Upper lobe of left lung (tissue), 6 donors: ENCODE data around the gene MBNL2. TPM values are rescaled to one million over a fixed set of nuclear protein-coding genes. Genes with fewer than 3 reads are reported as not detected.

Experiments
- ATAC-seq, 2 donors: fragments of 200-7000 bp; cut with Tn5 transposase; one replicate each; pipeline ENCODE4 v1.9.1; 2022; ENCODE audit warnings: mild to moderate bottlenecking in 2 of 2, moderate library complexity in 2 of 2; ENCODE audit not compliant: low FRiP score in 2 of 2
- DNase-seq, 2 donors: peaks; one replicate each; pipeline ENCODE4 v3.0.0-alpha.2; 2019 to 2020
- H3K27ac ChIP-seq, 4 donors: fragments of 200-600 bp; sonication (generic); one replicate each; pipeline ENCODE4 v1.5.1; 2016 to 2019
- H3K27me3 ChIP-seq, 4 donors: fragments of 200-600 bp; sonication (generic); one replicate each; pipeline ENCODE4 v1.5.1; 2017 to 2019
- H3K36me3 ChIP-seq, 4 donors: fragments of 200-600 bp; sonication (generic); one replicate each; pipeline ENCODE4 v1.5.1; 2016 to 2019
- H3K4me1 ChIP-seq, 4 donors: fragments of 200-600 bp; sonication (generic); one replicate each; pipeline ENCODE4 v1.5.1; 2018 to 2019
- H3K4me3 ChIP-seq, 4 donors: fragments of 200-600 bp; sonication (generic); one replicate each; pipeline ENCODE4 v1.5.1; 2017 to 2019; ENCODE audit warnings: mild to moderate bottlenecking in 2 of 4, moderate library complexity in 1 of 4
- H3K9me3 ChIP-seq, 4 donors: fragments of 200-600 bp; sonication (generic); one replicate each; pipeline ENCODE4 v1.5.1; 2018 to 2019
- EP300 ChIP-seq, 4 donors: sonication (generic); formaldehyde crosslinking; IDR thresholded peaks; one replicate each; pipeline ENCODE4 v1.5.1; 2017; ENCODE audit warnings: antibody characterized with exemption in 4 of 4, control low read depth in 2 of 4
- POLR2A ChIP-seq, 4 donors: fragments of 450-650 bp; IDR thresholded peaks; one replicate each; pipeline ENCODE4 v1.5.1; 2016 to 2017; ENCODE audit warnings: antibody characterized with exemption in 4 of 4, mild to moderate bottlenecking in 2 of 4
- POLR2AphosphoS5 ChIP-seq, 2 donors: sonication (generic); formaldehyde crosslinking; IDR thresholded peaks; one replicate each; pipeline ENCODE4 v1.5.1; 2017; ENCODE audit warnings: antibody characterized with exemption in 2 of 2
- WGBS, 2 donors: methylation state at CpG; one replicate each; pipeline ENCODE4 v1.1.5; 2017 to 2018; 5-methylcytosine and 5-hydroxymethylcytosine counted together
- total RNA-seq, 6 donors: library from RNA; depleted of rRNA in 4 of 6; stranded (reverse); fragments of >200 nt in 4 of 6; gene quantifications; one replicate each; pipeline versions ENCODE4 v1.1.0 to v1.2.1, GENCODE V29; 2016 to 2021
- TF ChIP-seq, protein P1 (sequence below), 6 experiments: fragments of 450-650 bp in 4 of 6; fragments of 200-600 bp in 2 of 6; sonication (generic) in 2 of 6; IDR thresholded peaks; one replicate each; pipeline ENCODE4 v1.5.1; 2016 to 2019; ENCODE audit warnings: antibody characterized with exemption in 6 of 6
- donor health status: DM: no; HTN: no; CAD: no; lungs with moderate emphysema.
- donor health status: DM: no; HTN: yes; CAD: no; lungs with severe emphysema.

MBNL2 gene
- total RNA-seq, 6 donors from 2014 or later, result 40.9 to 78.4 (median 51.3) TPM

- Histone ChIP-seq H3K36me3 (no peaks in the 10 kb centered on the region), H3K27me3 (no peaks in the 10 kb centered on the region), H3K9me3 (no peaks in the 10 kb centered on the region), H3K4me1 (peaks cover 66 to 87% (median 80%) of the 10 kb centered on the region in 4 donors), H3K4me3 (no peak overlapping the region), H3K27ac (peak overlapping the region; percentile 59 to 70 (median 64))
- DNase-seq (peak in 1 of 2 donors; percentile 41), ATAC-seq (peak; percentile 80 to 81)
- 44 to 50% methylated on average over 13 of the region's 13 CpGs for WGBS, 2 donors
- TF ChIP-seq POLR2AphosphoS5 (IDR thresholded peaks at IDR 0.05) (peak; percentile 63 to 83), EP300 (IDR thresholded peaks at IDR 0.05) (peak in 3 of 4 donors; percentile 40 to 75 (median 72))
- TF ChIP-seq, protein P1, sequence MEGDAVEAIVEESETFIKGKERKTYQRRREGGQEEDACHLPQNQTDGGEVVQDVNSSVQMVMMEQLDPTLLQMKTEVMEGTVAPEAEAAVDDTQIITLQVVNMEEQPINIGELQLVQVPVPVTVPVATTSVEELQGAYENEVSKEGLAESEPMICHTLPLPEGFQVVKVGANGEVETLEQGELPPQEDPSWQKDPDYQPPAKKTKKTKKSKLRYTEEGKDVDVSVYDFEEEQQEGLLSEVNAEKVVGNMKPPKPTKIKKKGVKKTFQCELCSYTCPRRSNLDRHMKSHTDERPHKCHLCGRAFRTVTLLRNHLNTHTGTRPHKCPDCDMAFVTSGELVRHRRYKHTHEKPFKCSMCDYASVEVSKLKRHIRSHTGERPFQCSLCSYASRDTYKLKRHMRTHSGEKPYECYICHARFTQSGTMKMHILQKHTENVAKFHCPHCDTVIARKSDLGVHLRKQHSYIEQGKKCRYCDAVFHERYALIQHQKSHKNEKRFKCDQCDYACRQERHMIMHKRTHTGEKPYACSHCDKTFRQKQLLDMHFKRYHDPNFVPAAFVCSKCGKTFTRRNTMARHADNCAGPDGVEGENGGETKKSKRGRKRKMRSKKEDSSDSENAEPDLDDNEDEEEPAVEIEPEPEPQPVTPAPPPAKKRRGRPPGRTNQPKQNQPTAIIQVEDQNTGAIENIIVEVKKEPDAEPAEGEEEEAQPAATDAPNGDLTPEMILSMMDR (IDR thresholded peaks at IDR 0.05), result no peak
Measured at GRCh38 chr13:97257800-97258799, 36.0 kb downstream of the MBNL2 start.

- DNase-seq (no peak), ATAC-seq (no peak)
- Histone ChIP-seq H3K27ac (peak overlapping the region; percentile 52 to 70 (median 60)), H3K27me3 (no peaks in the 10 kb centered on the region), H3K36me3 (no peaks in the 10 kb centered on the region), H3K4me3 (no peak overlapping the region), H3K4me1 (peaks cover 66 to 81% (median 80%) of the 10 kb centered on the region in 4 donors), H3K9me3 (no peaks in the 10 kb centered on the region)
- 90 to 100% methylated on average over 1 to 2 of the region's 2 CpGs for WGBS, 2 donors
- TF ChIP-seq POLR2A (IDR thresholded peaks at IDR 0.05), result no peak
- TF ChIP-seq POLR2AphosphoS5 (IDR thresholded peaks at IDR 0.05), result no peak
- no peak for TF ChIP-seq EP300 (IDR thresholded peaks at IDR 0.05)
Measured at GRCh38 chr13:97258801-97259200, 36.7 kb downstream of the MBNL2 start.

DNA sequence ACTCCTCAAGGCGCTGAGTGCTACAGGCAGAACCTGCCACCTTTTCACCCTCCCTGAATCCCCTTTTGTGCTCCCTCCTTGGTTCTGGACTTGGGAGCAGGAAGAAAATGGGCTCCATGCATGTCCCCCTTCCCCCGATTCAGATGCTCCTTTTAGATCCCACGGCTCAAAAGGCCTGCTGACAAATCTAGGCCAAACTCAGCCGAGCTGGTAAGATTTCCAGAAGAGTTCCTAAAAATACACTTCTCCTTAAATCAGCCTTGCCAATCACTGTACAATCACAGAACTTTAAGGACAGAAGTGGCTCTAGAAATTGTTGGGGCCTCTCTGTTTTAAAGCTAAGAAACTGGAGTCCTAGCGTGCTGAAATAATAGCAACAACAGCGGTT lies 37.3 kb downstream of the MBNL2 start:
- Histone ChIP-seq H3K4me3 (no peak overlapping the region), H3K27ac (peak overlapping the region; percentile 52 to 70 (median 60)), H3K9me3 (no peaks in the 10 kb centered on the region), H3K4me1 (peaks cover 66 to 81% (median 79%) of the 10 kb centered on the region in 4 donors), H3K27me3 (no peaks in the 10 kb centered on the region), H3K36me3 (no peaks in the 10 kb centered on the region)
- ATAC-seq, result no peak
- TF ChIP-seq POLR2AphosphoS5 (IDR thresholded peaks at IDR 0.05), result no peak
- no peak for TF ChIP-seq POLR2A (IDR thresholded peaks at IDR 0.05)
- no peak for TF ChIP-seq EP300 (IDR thresholded peaks at IDR 0.05)
- TF ChIP-seq, protein P1 (IDR thresholded peaks at IDR 0.05), result no peak
- 80 to 90% methylated on average over 6 of the region's 6 CpGs for WGBS, 2 donors
- DNase-seq, result no peak

DNA sequence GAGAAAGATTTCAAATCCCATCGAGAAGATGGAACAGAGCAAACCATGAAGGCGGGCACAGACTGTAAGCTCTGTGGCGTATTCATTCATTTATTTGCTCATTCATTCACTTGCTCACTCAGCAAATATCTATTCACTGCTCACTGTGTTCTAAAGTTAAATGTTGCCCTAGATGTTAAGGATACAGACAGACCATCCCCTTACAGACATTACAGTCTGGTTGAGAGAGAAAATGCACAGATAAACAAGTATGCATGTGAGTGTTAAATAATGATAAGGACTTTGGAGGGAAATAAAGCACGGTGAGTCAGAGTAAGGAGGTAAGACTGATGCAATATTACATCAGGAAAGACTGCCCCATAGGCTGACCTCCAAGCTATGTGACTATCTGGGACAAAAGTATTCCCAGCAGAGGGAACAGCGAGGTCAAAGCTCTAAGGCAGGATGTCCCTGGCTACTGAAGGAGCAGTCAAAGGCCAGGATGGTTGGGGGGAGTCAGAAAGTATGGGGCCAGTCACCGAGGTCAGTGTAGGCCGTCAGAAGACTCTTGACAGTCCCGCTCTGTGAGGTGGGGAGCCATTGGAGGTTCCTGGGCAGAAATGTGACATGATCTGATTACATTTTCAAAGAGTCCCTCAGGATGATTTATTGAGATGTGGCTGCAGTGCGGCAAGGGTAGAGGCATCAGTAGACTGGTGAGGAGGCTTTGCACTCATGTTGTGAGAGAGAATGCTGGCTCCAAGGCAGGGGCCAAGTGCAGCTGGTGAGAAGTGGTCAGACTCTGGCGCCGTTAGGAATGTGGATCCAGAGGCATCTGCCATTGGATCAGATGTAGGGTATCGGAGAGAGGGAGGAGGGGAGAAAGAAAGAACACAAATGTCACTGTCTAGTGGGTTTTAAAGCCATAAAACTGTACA lies 37.9 kb downstream of the MBNL2 start:
- WGBS, 2 donors, result 74 to 82% methylated on average over 11 to 12 of the region's 12 CpGs
- Histone ChIP-seq H3K4me3 (no peak overlapping the region), H3K36me3 (no peaks in the 10 kb centered on the region), H3K9me3 (no peaks in the 10 kb centered on the region), H3K27me3 (no peaks in the 10 kb centered on the region), H3K27ac (peak overlapping the region; percentile 44 to 70 (median 60)), H3K4me1 (peaks cover 63 to 78% (median 74%) of the 10 kb centered on the region in 4 donors)
- DNase-seq, result no peak
- TF ChIP-seq EP300 (IDR thresholded peaks at IDR 0.05) (no peak), POLR2A (IDR thresholded peaks at IDR 0.05) (no peak), POLR2AphosphoS5 (IDR thresholded peaks at IDR 0.05) (no peak)
- TF ChIP-seq, protein P1 (IDR thresholded peaks at IDR 0.05), result no peak
- ATAC-seq, result no peak
